GM20000 (cell line): ENCODE data around the gene PLA2G5.

ENCODE experiments used
- DNase-seq: peaks from one replicate; pipeline ENCODE4 v3.0.0; 2012; ENCODE audit warnings: low spot score
- CTCF ChIP-seq: IDR thresholded peaks from 2 replicates; pipeline ENCODE4 v1.5.1; 2012; ENCODE audit warnings: mild to moderate bottlenecking, control low read depth; ENCODE audit errors: extremely low read depth, missing control alignments

Gene PLA2G5

GRCh38 chr1:20110679-20111078 lies 40.7 kb downstream of the PLA2G5 start:
- DNase-seq: no peak
- no peak for TF ChIP-seq CTCF

- no peak for TF ChIP-seq CTCF
- DNase-seq: no peak
Measured at GRCh38 chr1:20111452-20111851, 41.5 kb downstream of the PLA2G5 start.

GRCh38 chr1:20112279-20113000 lies 42.4 kb downstream of the PLA2G5 start:
- DNase-seq: no peak
- no peak for TF ChIP-seq CTCF

- TF ChIP-seq CTCF: no peak
- no peak for DNase-seq
Measured at GRCh38 chr1:20114021-20114648, 44.1 kb downstream of the PLA2G5 start.

GRCh38 chr1:20115479-20115878 lies 45.5 kb downstream of the PLA2G5 start:
- TF ChIP-seq CTCF: no peak

GRCh38 chr1:20115916-20116315 lies 45.9 kb downstream of the PLA2G5 start:
- no peak for DNase-seq
- no peak for TF ChIP-seq CTCF

More at GRCh38 chr1:20115479-20115878, 45.5 kb downstream of the PLA2G5 start:
- DNase-seq: no peak

- DNase-seq: no peak
- no peak for TF ChIP-seq CTCF
Measured at GRCh38 chr1:20117236-20117635, 47.2 kb downstream of the PLA2G5 start.
